Measurements from ENCODE around the gene CAPRIN2.

- TF ChIP-seq CTCF (IDR thresholded peaks at IDR 0.05) = no peak
- TF ChIP-seq POLR2AphosphoS5 (IDR thresholded peaks at IDR 0.05) = no peak
- no peak for TF ChIP-seq EP300 (IDR thresholded peaks at IDR 0.05)
Observed at GRCh38 chr12:30740274-30740673, 14.5 kb downstream of the CAPRIN2 start.
